Adrenal gland (tissue), 5 donors: ENCODE data around the gene RINL.

Experiments used
- POLR2A ChIP-seq, 2 donors: fragments of 450-650 bp; IDR thresholded peaks; one replicate each; pipeline ENCODE4 v1.6.1; 2017; ENCODE audit warnings: antibody characterized with exemption in 2 of 2, mild to moderate bottlenecking in 2 of 2, moderate library complexity in 1 of 2
- TF ChIP-seq, protein P1 (sequence below), 6 experiments: fragments of 450-650 bp in 4 of 6; fragments of 200-600 bp in 2 of 6; sonication (generic) in 1 of 6; IDR thresholded peaks; 1 replicate in 5 of 6; 2 replicates in 1 of 6; pipeline versions ENCODE4 v1.5.1 to v1.8.0; 2016 to 2021; ENCODE audit warnings: antibody characterized with exemption in 6 of 6, mild to moderate bottlenecking in 2 of 6, moderate library complexity in 1 of 6
- donor health status: DM: no; HTN: no; CAD: no.

DNA sequence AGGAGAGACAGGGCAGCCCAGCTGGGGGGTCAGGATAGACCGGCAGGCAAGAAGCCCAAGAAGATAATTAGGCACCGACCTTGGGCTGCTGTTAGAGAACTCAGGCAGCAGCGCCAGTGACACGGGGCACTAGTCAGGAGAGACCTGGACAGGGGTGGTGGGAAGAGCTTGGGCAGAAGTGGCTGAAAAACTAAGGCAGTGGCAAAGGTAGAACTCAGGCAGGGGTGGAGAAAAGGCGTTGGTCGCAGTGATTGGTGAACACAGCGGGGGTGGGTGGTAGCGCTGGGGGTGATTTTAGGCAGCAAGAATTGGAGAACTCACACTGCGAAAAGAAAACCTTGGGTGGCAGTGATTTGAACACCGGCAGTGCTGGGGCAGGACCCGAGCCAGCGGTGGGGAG, 29.6 kb upstream of the RINL start:
- TF ChIP-seq, protein P1, sequence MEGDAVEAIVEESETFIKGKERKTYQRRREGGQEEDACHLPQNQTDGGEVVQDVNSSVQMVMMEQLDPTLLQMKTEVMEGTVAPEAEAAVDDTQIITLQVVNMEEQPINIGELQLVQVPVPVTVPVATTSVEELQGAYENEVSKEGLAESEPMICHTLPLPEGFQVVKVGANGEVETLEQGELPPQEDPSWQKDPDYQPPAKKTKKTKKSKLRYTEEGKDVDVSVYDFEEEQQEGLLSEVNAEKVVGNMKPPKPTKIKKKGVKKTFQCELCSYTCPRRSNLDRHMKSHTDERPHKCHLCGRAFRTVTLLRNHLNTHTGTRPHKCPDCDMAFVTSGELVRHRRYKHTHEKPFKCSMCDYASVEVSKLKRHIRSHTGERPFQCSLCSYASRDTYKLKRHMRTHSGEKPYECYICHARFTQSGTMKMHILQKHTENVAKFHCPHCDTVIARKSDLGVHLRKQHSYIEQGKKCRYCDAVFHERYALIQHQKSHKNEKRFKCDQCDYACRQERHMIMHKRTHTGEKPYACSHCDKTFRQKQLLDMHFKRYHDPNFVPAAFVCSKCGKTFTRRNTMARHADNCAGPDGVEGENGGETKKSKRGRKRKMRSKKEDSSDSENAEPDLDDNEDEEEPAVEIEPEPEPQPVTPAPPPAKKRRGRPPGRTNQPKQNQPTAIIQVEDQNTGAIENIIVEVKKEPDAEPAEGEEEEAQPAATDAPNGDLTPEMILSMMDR (IDR thresholded peaks at IDR 0.05): no peak
- no peak for TF ChIP-seq POLR2A (IDR thresholded peaks at IDR 0.05)
